Cardiac fibroblast (primary cell): Measurements from ENCODE around the gene RPL38.

Source experiments
- DNase-seq, 2 donors: peaks; one replicate each; pipeline versions ENCODE4 v3.0.0 to v3.0.0-alpha.2; 2010; ENCODE audit warnings: low read depth in 2 of 2
- H3K4me3 ChIP-seq, 2 donors: replicated peaks in 1 of 2; 1 replicate in 1 of 2; 2 replicates in 1 of 2; pipeline ENCODE4 v1.5.1; 2011; ENCODE audit warnings: low read depth in 2 of 2, low read length in 2 of 2, mild to moderate bottlenecking in 2 of 2, moderate library complexity in 1 of 2
- CTCF ChIP-seq: IDR thresholded peaks from one replicate; pipeline ENCODE4 v1.5.1; 2011; ENCODE audit warnings: low read depth, mild to moderate bottlenecking, low read length, inconsistent platforms

RPL38 gene

GRCh38 chr17:74170924-74171323 lies 32.6 kb upstream of the RPL38 start:
- H3K4me3 ChIP-seq: no peak overlapping the region
- DNase-seq: no peak
- no peak for TF ChIP-seq CTCF

- H3K4me3 ChIP-seq: no peak overlapping the region
- no peak for TF ChIP-seq CTCF
- no peak for DNase-seq
Measured at GRCh38 chr17:74172700-74173099, 30.8 kb upstream of the RPL38 start.

GRCh38 chr17:74176546-74177001 lies 26.9 kb upstream of the RPL38 start:
- H3K4me3 ChIP-seq: no peak overlapping the region
- DNase-seq: peak; percentile 70
- peak; percentile 90 for TF ChIP-seq CTCF

GRCh38 chr17:74177018-74177450 lies 26.4 kb upstream of the RPL38 start:
- H3K4me3 ChIP-seq: no peak overlapping the region
- peak in 1 of 2 donors; percentile 47 for DNase-seq
- TF ChIP-seq CTCF: no peak

- no peak overlapping the region for H3K4me3 ChIP-seq
- DNase-seq: no peak
Measured at GRCh38 chr17:74179576-74179975, 23.9 kb upstream of the RPL38 start.

GRCh38 chr17:74180336-74180735 lies 23.1 kb upstream of the RPL38 start:
- H3K4me3 ChIP-seq: no peak overlapping the region

More at GRCh38 chr17:74179576-74179975, 23.9 kb upstream of the RPL38 start:
- no peak for TF ChIP-seq CTCF

More at GRCh38 chr17:74180336-74180735, 23.1 kb upstream of the RPL38 start:
- TF ChIP-seq CTCF: no peak
- DNase-seq: no peak
